K562 (cell line): ENCODE data around the gene GRIN1. TPM values are rescaled to one million over a fixed set of nuclear protein-coding genes. Genes with fewer than 3 reads are reported as not detected.

Experiments used
- ATAC-seq: fragments of 200-7000 bp; cut with Tn5 transposase; 3 replicates; pipeline ENCODE4 v1.9.1; 2020; ENCODE audit warnings: moderate library complexity
- BruUV-seq: library from RNA; stranded (reverse); fragments of 400-500 nt; replicated peaks from 2 replicates; lab custom pipeline; 2021; lab: Mats Ljungman, UMichigan
- CTCF ChIA-PET: fragments of 300-600 bp; formaldehyde crosslinking; extraction: SDS; loops from one replicate; lab custom pipeline; 2021; ENCODE audit warnings: low intra/inter-chr PET ratio; lab: Yijun Ruan, JAX
- POLR2A ChIA-PET: fragments of 300-600, 350-650 bp; sonication (Branson Sonifier 250); formaldehyde crosslinking; extraction: SDS; loops from one replicate; lab custom pipeline; 2021; ENCODE audit warnings: antibody characterized with exemption, inconsistent platforms; lab: Yijun Ruan, JAX
- DNase-seq, 4 experiments: peaks; one replicate each; pipeline versions ENCODE4 v3.0.0 to v3.0.0-alpha.2; 2011 to 2018; ENCODE audit warnings: low spot score in 3 of 4, mixed read lengths in 3 of 4; ENCODE audit errors: extremely low read depth in 1 of 4
- FAIRE-seq: peaks from 2 replicates; lab custom pipeline; 2011; peaks lifted over from hg19 to GRCh38; lab: Jason Lieb, UNC
- H2AFZ ChIP-seq: 2 replicates; pipeline ENCODE4 v1.6.0; 2011; ENCODE audit warnings: low read depth, low read length, control low read depth, inconsistent platforms
- H3K27ac ChIP-seq: fragments of 200-600 bp; 3 replicates; pipeline ENCODE4 v1.8.0; 2011; ENCODE audit warnings: low read depth, mild to moderate bottlenecking, control low read depth, inconsistent platforms, low read length, moderate library complexity, mixed read lengths; ENCODE audit errors: extremely low read depth
- H3K27me3 ChIP-seq, 2 experiments: fragments of 300-600 bp in 1 of 2; 2 replicates in 1 of 2; 3 replicates in 1 of 2; pipeline versions ENCODE4 v1.6.0 to v1.8.0; 2011; ENCODE audit warnings: inconsistent platforms in 2 of 2, low read length in 2 of 2, mild to moderate bottlenecking in 1 of 2, mixed read lengths in 1 of 2, moderate library complexity in 1 of 2; ENCODE audit not compliant: control insufficient read depth in 2 of 2, insufficient read depth in 2 of 2
- H3K36me3 ChIP-seq: fragments of 300-600 bp; 3 replicates; pipeline ENCODE4 v1.8.0; 2011; ENCODE audit warnings: mild to moderate bottlenecking, low read length, inconsistent platforms; ENCODE audit not compliant: control insufficient read depth, insufficient read depth
- H3K4me1 ChIP-seq, 2 experiments: fragments of 200-600 bp in 1 of 2; replicated peaks in 1 of 2; 2 replicates in 1 of 2; 3 replicates in 1 of 2; pipeline versions ENCODE4 v1.5.1 to v1.8.0; 2011; ENCODE audit warnings: inconsistent platforms in 2 of 2, low read length in 2 of 2, mild to moderate bottlenecking in 1 of 2, mixed read lengths in 1 of 2, moderate library complexity in 1 of 2; ENCODE audit not compliant: control insufficient read depth in 2 of 2, insufficient read depth in 2 of 2
- H3K4me2 ChIP-seq: 2 replicates; pipeline ENCODE4 v1.6.1; 2011; ENCODE audit warnings: low read length, control low read depth, inconsistent platforms, mixed read lengths; ENCODE audit not compliant: insufficient read depth
- H3K4me3 ChIP-seq: fragments of 200-600 bp; sonication (generic), shearing (Covaris generic); 2 replicates; pipeline ENCODE4 v1.5.1; 2016; ENCODE audit warnings: control low read depth, inconsistent platforms
- H3K79me2 ChIP-seq: fragments of 200-600 bp; 3 replicates; pipeline ENCODE4 v1.8.0; 2011; ENCODE audit warnings: low read length, inconsistent platforms; ENCODE audit not compliant: control insufficient read depth, insufficient read depth
- H3K9ac ChIP-seq, 2 experiments: 2 replicates each; pipeline versions ENCODE4 v1.6.0 to v1.6.1; 2011; ENCODE audit warnings: low read depth in 2 of 2, low read length in 2 of 2, control low read depth in 1 of 2, inconsistent platforms in 1 of 2, mild to moderate bottlenecking in 1 of 2, mixed read lengths in 1 of 2; ENCODE audit not compliant: insufficient read depth in 1 of 2
- H3K9me1 ChIP-seq: one replicate; pipeline ENCODE4 v1.6.0; 2011; ENCODE audit warnings: inconsistent platforms, mild to moderate bottlenecking, low read length, moderate library complexity; ENCODE audit not compliant: control insufficient read depth, insufficient read depth
- H3K9me3 ChIP-seq: replicated peaks from 2 replicates; pipeline ENCODE4 v1.5.1; 2011; ENCODE audit warnings: low read depth, low read length, inconsistent platforms; ENCODE audit not compliant: control insufficient read depth, insufficient read depth
- H4K20me1 ChIP-seq: replicated peaks from 2 replicates; pipeline ENCODE4 v1.6.1; 2011; ENCODE audit warnings: low read length, inconsistent platforms, mixed read lengths; ENCODE audit not compliant: control insufficient read depth, insufficient read depth
- CBX1 ChIP-seq: sonication (generic); IDR thresholded peaks from 2 replicates; pipeline ENCODE4 v1.6.1; 2016; ENCODE audit warnings: antibody characterized with exemption, low read depth, mild to moderate bottlenecking
- CCAR2 ChIP-seq: fragments of 200-400 bp; formaldehyde crosslinking; IDR thresholded peaks from 2 replicates; pipeline ENCODE4 v1.6.1; 2017; ENCODE audit warnings: mild to moderate bottlenecking, low read depth, low read length
- CREM ChIP-seq: IDR thresholded peaks from 2 replicates; pipeline ENCODE4 v1.6.1; 2014; ENCODE audit warnings: antibody characterized with exemption, low read depth
- E2F4 ChIP-seq: sonication (generic); formaldehyde crosslinking; IDR thresholded peaks from 2 replicates; pipeline ENCODE4 v1.8.0; 2022; ENCODE audit warnings: mild to moderate bottlenecking, low read depth, missing genetic modification reagents
- E2F5 ChIP-seq: sonication (generic); formaldehyde crosslinking; IDR thresholded peaks from 2 replicates; pipeline ENCODE4 v1.8.0; 2022; ENCODE audit warnings: mild to moderate bottlenecking, missing genetic modification reagents
- E2F6 ChIP-seq, 2 experiments: IDR thresholded peaks; 2 replicates each; pipeline ENCODE4 v1.6.1; 2011; ENCODE audit warnings: borderline replicate concordance in 1 of 2, control low read depth in 1 of 2, low read depth in 1 of 2, low read length in 1 of 2, mild to moderate bottlenecking in 1 of 2, mixed read lengths in 1 of 2, moderate library complexity in 1 of 2; ENCODE audit not compliant: insufficient read depth in 1 of 2, insufficient read length in 1 of 2, poor library complexity in 1 of 2, severe bottlenecking in 1 of 2; ENCODE audit errors: extremely low read depth in 1 of 2
- FOXM1 ChIP-seq, 2 experiments: fragments of 450-650 bp in 1 of 2; sonication (generic) in 1 of 2; formaldehyde crosslinking in 1 of 2; IDR thresholded peaks; 2 replicates each; pipeline versions ENCODE4 v1.6.1 to v1.9.0; 2017 to 2022; ENCODE audit warnings: low read depth in 2 of 2, mild to moderate bottlenecking in 2 of 2, missing genetic modification reagents in 1 of 2, moderate library complexity in 1 of 2
- HDAC1 ChIP-seq, 2 experiments: fragments of 450-650 bp; IDR thresholded peaks; 2 replicates each; pipeline ENCODE4 v1.6.1; 2016 to 2017; ENCODE audit warnings: inconsistent platforms in 1 of 2, mild to moderate bottlenecking in 1 of 2, moderate library complexity in 1 of 2
- KDM1A ChIP-seq, 2 experiments: fragments of 450-650 bp; IDR thresholded peaks; 2 replicates each; pipeline ENCODE4 v1.6.1; 2016; ENCODE audit warnings: mild to moderate bottlenecking in 2 of 2
- MEF2D ChIP-seq: conservative IDR thresholded peaks from 2 replicates; pipeline ENCODE4 v1.6.1; 2016; ENCODE audit warnings: low read depth, missing genetic modification characterization, missing compliant biosample characterization
- PTBP1 ChIP-seq: fragments of 200-400 bp; formaldehyde crosslinking; IDR thresholded peaks from 2 replicates; pipeline ENCODE4 v1.6.1; 2017; ENCODE audit warnings: low read depth, low read length
- RBM14 ChIP-seq: fragments of 200-400 bp; formaldehyde crosslinking; IDR thresholded peaks from 2 replicates; pipeline ENCODE4 v1.6.1; 2018; ENCODE audit warnings: low read depth, mild to moderate bottlenecking, low read length, moderate library complexity, borderline replicate concordance; ENCODE audit not compliant: insufficient read depth
- RBM39 ChIP-seq: fragments of 200-400 bp; formaldehyde crosslinking; optimal IDR thresholded peaks from 2 replicates; pipeline ENCODE3; 2018; ENCODE audit warnings: low read depth, low read length
- SP1 ChIP-seq: sonication (generic); formaldehyde crosslinking; IDR thresholded peaks from 2 replicates; pipeline ENCODE4 v1.8.1; 2022; ENCODE audit warnings: mild to moderate bottlenecking, missing genetic modification reagents
- SPI1 ChIP-seq: IDR thresholded peaks from 2 replicates; pipeline ENCODE4 v1.6.1; 2011; ENCODE audit warnings: low read depth, low read length, control low read depth, borderline replicate concordance
- TEAD1 ChIP-seq, 2 experiments: fragments of 450-650 bp in 1 of 2; sonication (generic) in 1 of 2; formaldehyde crosslinking; IDR thresholded peaks; 2 replicates each; pipeline versions ENCODE4 v1.4.0 to v1.8.0; 2020 to 2022; ENCODE audit warnings: mild to moderate bottlenecking in 2 of 2, missing genetic modification reagents in 1 of 2
- U2AF1 ChIP-seq: fragments of 200-400 bp; formaldehyde crosslinking; optimal IDR thresholded peaks from 2 replicates; pipeline ENCODE3; 2017; ENCODE audit warnings: mild to moderate bottlenecking, low read depth, low read length, moderate library complexity
- ZNF175 ChIP-seq: fragments of 200-800 bp; sonication (Bioruptor generic); IDR thresholded peaks from 2 replicates; pipeline ENCODE4 v1.6.1; 2016; ENCODE audit warnings: low read depth, mild to moderate bottlenecking, missing genetic modification characterization, missing compliant biosample characterization
- ZNF324 ChIP-seq: fragments of 250-450 bp; sonication (Bioruptor Pico); IDR thresholded peaks from 2 replicates; pipeline ENCODE4 v1.4.0; 2020; ENCODE audit warnings: mild to moderate bottlenecking
- WGBS: fragments of 100-300 bp; shearing (Covaris generic); methylation state at CpG from one replicate; pipeline ENCODE4 v1.1.6; 2016; ENCODE audit warnings: low coverage, mixed read lengths; ENCODE audit not compliant: insufficient coverage; ENCODE audit errors: missing lambda C conversion rate; 5-methylcytosine and 5-hydroxymethylcytosine counted together
- in situ Hi-C: fragments of 300-500 bp; cut with MboI; formaldehyde crosslinking; loops from 4 replicates; pipeline ENCODE4 v1.15.0; 2018; ENCODE audit warnings: inconsistent platforms, mixed read lengths
- intact Hi-C: fragments of 100-400 bp; cut with micrococcal nuclease; formaldehyde crosslinking; loops from 2 replicates; pipeline ENCODE4 v1.14.2; 2022
- polyA plus RNA-seq, 8 experiments: library from polyadenylated mRNA; depleted of rRNA in 4 of 8; stranded (reverse) in 5 of 8; unstranded in 3 of 8; fragments of >200 nt; fragmentation: Nextera tagmentation in 2 of 8; fragmentation: Illumina TruSeq in 1 of 8; extraction: Ambion mirVana in 2 of 8; extraction: Trizol in 1 of 8; gene quantifications; 2 replicates each; pipeline versions ENCODE4 v1.2.1 to v1.2.3, GENCODE V29; 2011 to 2014; ENCODE audit warnings: inconsistent platforms in 1 of 8, missing spikeins in 1 of 8
- total RNA-seq, 7 experiments: library from RNA; depleted of rRNA in 6 of 7; stranded (reverse); fragments of >200 nt in 6 of 7; fragmentation: Illumina TruSeq in 2 of 7; extraction: Trizol in 2 of 7; gene quantifications; 2 replicates each; pipeline versions ENCODE4 v1.2.1 to v1.2.3, GENCODE V29; 2011 to 2021; ENCODE audit warnings: low replicate concordance in 1 of 7

The GRIN1 gene
- total and polyA plus RNA-seq, 9 of the 15 experiments (the other 6 are each of a cell fraction or from before 2014, with no cell fraction given), result 0.03 to 0.35 (median 0.16) TPM; not detected in 6

GRCh38 chr9:137130176-137130755 is 8.7 kb upstream of the GRIN1 start:
- 5% methylated on average over 41 of the region's 58 CpGs for WGBS
- Histone ChIP-seq H3K9ac (peak overlapping the region; percentile 84 to 100), H3K9me3 (no peaks in the 10 kb centered on the region), H3K4me2 (peak overlapping the region; percentile 100), H3K36me3 (peaks cover 2% of the 10 kb centered on the region; the same call in 1 of the 3 replicates), H2AFZ (peak overlapping the region; percentile 99), H3K9me1 (no peaks in the 10 kb centered on the region), H3K79me2 (peaks cover 35% of the 10 kb centered on the region), H3K4me1 (peaks cover 12 to 37% of the 10 kb centered on the region in 2 experiments; a peak in 4 of 5 replicates), H3K27me3 (no peaks in the 10 kb centered on the region), H3K27ac (peak overlapping the region; percentile 78), H3K4me3 (peak overlapping the region; percentile 91), H4K20me1 (no peaks in the 10 kb centered on the region)
- BruUV-seq, result TSS peak; percentile 56
- POLR2A ChIA-PET, result interaction anchor here (0.6 to 2.3 kb wide), 18 partner anchors 7 to 308 kb away, joined by 3 to 23 read pairs (median 4); partner anchors contain the start of genes GRIN1, MAN1B1, NRARP and SAPCD2
- in situ Hi-C loops, result no loop called here
- FAIRE-seq, result no peak
- DNase-seq, result peak in 1 of 4 experiments; percentile 48
- peak; percentile 47 for ATAC-seq
- intact Hi-C loops, result no loop called here
- CTCF ChIA-PET, result no interaction called here
- TF ChIP-seq SPI1, result no peak
- TF ChIP-seq PTBP1, result no peak
- peak in 1 of 2 experiments; percentile 29 for TF ChIP-seq E2F6 (IDR thresholded peaks at IDR 0.05; ENCODE audit: borderline replicate concordance in 1 of 2, extremely low read depth in 1 of 2, insufficient read depth in 1 of 2, insufficient read length in 1 of 2, low read depth in 1 of 2, low read length in 1 of 2, poor library complexity in 1 of 2, severe bottlenecking in 1 of 2)
- 0 out of 2 replicates have a peak, but pooled peaks have one; percentile 26 for TF ChIP-seq E2F4 (CRISPR knock-in tag)
- TF ChIP-seq KDM1A (IDR thresholded peaks at IDR 0.05), result no peak
- no peak for TF ChIP-seq MEF2D
- TF ChIP-seq FOXM1 (IDR thresholded peaks at IDR 0.05; ENCODE audit: low read depth), result no peak
- no peak for TF ChIP-seq FOXM1 (CRISPR knock-in tag; IDR thresholded peaks at IDR 0.05; ENCODE audit: low read depth)
- peak in 1 of 2 experiments; percentile 38; a peak in 1 of 4 replicates for TF ChIP-seq TEAD1 (CRISPR knock-in tag; IDR thresholded peaks at IDR 0.05)
- peak; percentile 12 for TF ChIP-seq U2AF1
- 0 out of 2 replicates have a peak, but pooled peaks have one; percentile 7 for TF ChIP-seq CREM
- TF ChIP-seq E2F5 (CRISPR knock-in tag), result 0 out of 2 replicates have a peak, but pooled peaks have one; percentile 35
- TF ChIP-seq RBM14, result 0 out of 2 replicates have a peak, but pooled peaks have one; percentile 8
- no peak for TF ChIP-seq ZNF324 (CRISPR knock-in tag)
- TF ChIP-seq RBM39, result no peak
- no peak for TF ChIP-seq CCAR2
- no peak for TF ChIP-seq ZNF175
- TF ChIP-seq SP1 (CRISPR knock-in tag), result no peak
- TF ChIP-seq CBX1, result 0 out of 2 replicates have a peak, but pooled peaks have one; percentile 14
- TF ChIP-seq HDAC1 (IDR thresholded peaks at IDR 0.05), result no peak
